Measurements from ENCODE around the gene LHX5. TPM values are rescaled to one million over a fixed set of nuclear protein-coding genes. Genes with fewer than 3 reads are reported as not detected.

The LHX5 gene
- total RNA-seq, 4 donors from 2014 or later = not detected

- no peak for DNase-seq (ENCODE audit: low spot score in 2 of 2)
- no peak for TF ChIP-seq POLR2A (IDR thresholded peaks at IDR 0.05)
- TF ChIP-seq CTCF (IDR thresholded peaks at IDR 0.05) = no peak
- intact Hi-C loops (cut with DNase I; ENCODE audit: low total_unique reads) = loop anchor here (10.0 kb wide), 1 partner anchor 446 kb away; no protein-coding TSS in a partner anchor
- 1 to 2% methylated on average over 19 to 38 of the region's 38 CpGs for WGBS, 2 donors
- H3K4me3 ChIP-seq (ENCODE audit: low read depth, poor library complexity, severe bottlenecking) = no peak overlapping the region
Measured at GRCh38 chr12:113468365-113469223, 3.1 kb downstream of the LHX5 start.

- peak in 1 of 2 donors; percentile 81 for DNase-seq (ENCODE audit: low spot score in 2 of 2)
- TF ChIP-seq POLR2A (IDR thresholded peaks at IDR 0.05) (no peak), CTCF (IDR thresholded peaks at IDR 0.05) (no peak)
- WGBS, 2 donors = 1% methylated on average over 45 to 60 of the region's 78 CpGs
- no peak overlapping the region for H3K4me3 ChIP-seq (ENCODE audit: low read depth, poor library complexity, severe bottlenecking)
- intact Hi-C loops (cut with DNase I; ENCODE audit: low total_unique reads) = loop anchor here (10.0 kb wide), 1 partner anchor 447 kb away; no protein-coding TSS in a partner anchor
Measured at GRCh38 chr12:113467502-113468364, 3.9 kb downstream of the LHX5 start.

DNA sequence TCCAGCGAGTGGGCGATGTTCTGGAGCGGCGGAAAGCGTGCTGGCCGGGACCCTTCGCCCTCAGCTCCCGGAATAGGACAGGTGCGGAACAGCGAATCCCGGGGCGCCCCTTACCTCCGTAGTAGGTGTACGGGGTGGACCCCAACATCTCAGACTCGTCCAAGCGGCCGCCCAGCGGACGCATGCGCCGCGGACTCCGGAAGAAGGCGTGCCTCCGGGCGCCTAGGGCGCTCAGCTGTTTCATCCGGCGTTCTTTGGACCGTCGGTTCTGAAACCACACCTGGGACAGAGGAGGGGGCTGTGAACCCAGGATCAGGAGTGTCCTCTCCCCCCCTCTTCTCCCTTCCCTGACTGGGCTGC lies 4.5 kb downstream of the LHX5 start:
- intact Hi-C loops (cut with DNase I; ENCODE audit: low total_unique reads) = loop anchor here (10.0 kb wide), 1 partner anchor 448 kb away; no protein-coding TSS in a partner anchor

DNA sequence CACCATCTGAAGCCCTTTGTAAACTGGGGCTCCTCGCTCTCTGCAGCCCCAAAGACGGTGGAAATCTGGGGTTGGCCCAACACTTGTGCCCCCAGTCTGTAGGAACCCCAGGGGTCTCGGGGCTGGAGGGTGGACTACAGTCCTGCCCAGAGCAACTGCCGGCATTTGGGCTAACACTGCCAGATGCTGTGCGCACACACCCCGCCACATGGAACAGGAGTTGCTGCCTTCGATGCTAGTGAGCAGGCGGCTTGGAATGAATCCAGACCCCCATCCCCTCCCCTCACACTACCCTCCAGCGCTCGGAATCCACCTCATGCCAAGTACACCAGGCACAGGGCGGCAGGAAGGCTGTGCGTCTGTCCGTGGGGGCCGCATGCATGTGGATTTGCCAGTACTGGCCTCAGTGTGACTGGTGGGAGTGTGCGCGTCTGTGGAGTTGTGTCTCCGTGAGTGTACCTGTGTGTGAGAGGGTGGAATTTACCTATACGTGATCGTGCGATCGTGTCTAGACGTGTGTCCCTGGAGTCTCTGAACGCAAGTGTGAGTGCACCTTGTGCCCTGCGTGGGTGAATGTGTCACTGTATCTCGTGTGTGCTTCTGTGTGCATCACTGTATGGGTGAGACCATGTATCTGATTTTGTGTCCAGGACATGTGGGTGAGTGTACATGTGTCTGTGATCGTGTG lies 5.1 kb downstream of the LHX5 start:
- WGBS, 2 donors = 2 to 4% methylated on average over 17 to 25 of the region's 26 CpGs
- no peak for DNase-seq (ENCODE audit: low spot score in 2 of 2)
- intact Hi-C loops (cut with DNase I; ENCODE audit: low total_unique reads) = loop anchor here (10.0 kb wide), 1 partner anchor 448 kb away; no protein-coding TSS in a partner anchor
- H3K4me3 ChIP-seq (ENCODE audit: low read depth, poor library complexity, severe bottlenecking) = no peak overlapping the region
- TF ChIP-seq POLR2A (IDR thresholded peaks at IDR 0.05) (no peak), CTCF (IDR thresholded peaks at IDR 0.05) (no peak)

More for the DNA sequence above, 4.5 kb downstream of the LHX5 start:
- TF ChIP-seq CTCF (IDR thresholded peaks at IDR 0.05) = no peak
- no peak for TF ChIP-seq POLR2A (IDR thresholded peaks at IDR 0.05)
- peak in 1 of 2 donors; percentile 83 for DNase-seq (ENCODE audit: low spot score in 2 of 2)
- 0 to 6% methylated on average over 3 to 30 of the region's 31 CpGs for WGBS, 2 donors
- no peak overlapping the region for H3K4me3 ChIP-seq (ENCODE audit: low read depth, poor library complexity, severe bottlenecking)

- intact Hi-C loops (cut with DNase I; ENCODE audit: low total_unique reads) = loop anchor here (10.0 kb wide), 1 partner anchor 449 kb away; no protein-coding TSS in a partner anchor
- TF ChIP-seq CTCF (IDR thresholded peaks at IDR 0.05) (no peak), POLR2A (IDR thresholded peaks at IDR 0.05) (no peak)
- 2 to 3% methylated on average over 13 of the region's 13 CpGs for WGBS, 2 donors
- no peak for DNase-seq (ENCODE audit: low spot score in 2 of 2)
- H3K4me3 ChIP-seq (ENCODE audit: low read depth, poor library complexity, severe bottlenecking) = no peak overlapping the region
Measured at GRCh38 chr12:113465808-113466453, 5.7 kb downstream of the LHX5 start.
